Cardiac septum (tissue), 1 donor: Measurements from ENCODE around the gene CPNE4. TPM values are rescaled to one million over a fixed set of nuclear protein-coding genes. Genes with fewer than 3 reads are reported as not detected.

Experiments
- DNase-seq: peaks from one replicate; pipeline ENCODE4 v3.0.0-alpha.2; 2020; ENCODE audit warnings: low spot score
- intact Hi-C: fragments of 100-400 bp; cut with DNase I; formaldehyde crosslinking; loops from one replicate; pipeline ENCODE4 v1.14.0; 2022
- total RNA-seq: library from RNA; stranded (reverse); fragmentation: NEBNext Ultra II Directional; extraction: Animal tissue kit (Norgen Biotek cat#: 25700); gene quantifications from one replicate; pipeline ENCODE4 v1.2.1, GENCODE V29; 2021
- donor health status: DM: no; HTN: no; CAD: no.

The CPNE4 gene
- total RNA-seq, 1 donor from 2014 or later, result 7.4 TPM

GRCh38 chr3:131586277-131586676, 448.5 kb downstream of the CPNE4 start:
- no peak for DNase-seq
- intact Hi-C loops, result no loop called here

DNA sequence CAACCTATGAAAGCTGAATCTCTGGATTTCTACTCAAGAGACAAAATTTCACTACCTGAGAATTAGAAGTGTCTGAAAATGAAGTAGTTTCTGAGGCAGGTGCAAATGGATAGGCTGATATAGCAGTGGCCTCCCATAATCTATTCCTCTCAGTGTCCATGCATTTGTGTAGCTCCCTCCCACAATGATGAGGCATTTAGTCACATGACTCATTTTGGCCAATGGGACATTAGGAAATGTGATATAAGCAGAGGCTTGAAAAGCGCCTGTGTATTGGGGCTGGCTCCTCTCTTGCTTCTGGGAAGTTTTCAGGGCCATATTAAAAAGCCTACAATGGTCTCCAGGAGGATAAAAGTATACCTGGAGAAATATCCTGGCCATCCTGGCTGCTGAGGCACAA, 452.4 kb downstream of the CPNE4 start:
- DNase-seq, result no peak
- intact Hi-C loops, result no loop called here

DNA sequence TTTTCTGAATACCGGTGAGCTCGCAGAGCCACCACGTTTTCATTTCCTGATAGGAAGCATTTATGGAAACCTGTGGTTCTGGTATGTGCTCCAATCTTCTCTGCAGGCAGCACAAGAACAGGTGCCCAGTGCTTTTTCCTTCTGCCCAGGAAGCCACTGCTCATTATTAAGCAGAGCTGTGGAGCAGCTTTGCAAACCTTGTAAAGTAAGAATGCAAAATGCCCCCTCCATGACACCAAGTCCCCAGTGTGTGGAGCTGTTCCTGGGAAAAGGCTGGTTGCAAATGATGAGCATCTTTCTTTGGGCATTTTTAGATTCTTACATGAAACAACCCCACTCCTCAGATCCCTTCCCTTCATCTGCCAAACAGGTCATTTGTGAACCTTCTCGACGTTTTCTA, 466.4 kb downstream of the CPNE4 start:
- DNase-seq, result no peak
- intact Hi-C loops, result no loop called here

GRCh38 chr3:131564812-131565211, 470.0 kb downstream of the CPNE4 start:
- intact Hi-C loops, result no loop called here

GRCh38 chr3:131561511-131561910, 473.3 kb downstream of the CPNE4 start:
- intact Hi-C loops, result no loop called here
- no peak for DNase-seq

More at GRCh38 chr3:131564812-131565211, 470.0 kb downstream of the CPNE4 start:
- DNase-seq, result no peak

GRCh38 chr3:131560795-131561194, 474.0 kb downstream of the CPNE4 start:
- intact Hi-C loops, result no loop called here
- no peak for DNase-seq

GRCh38 chr3:131555456-131555855, 479.4 kb downstream of the CPNE4 start:
- intact Hi-C loops, result no loop called here
- no peak for DNase-seq

DNA sequence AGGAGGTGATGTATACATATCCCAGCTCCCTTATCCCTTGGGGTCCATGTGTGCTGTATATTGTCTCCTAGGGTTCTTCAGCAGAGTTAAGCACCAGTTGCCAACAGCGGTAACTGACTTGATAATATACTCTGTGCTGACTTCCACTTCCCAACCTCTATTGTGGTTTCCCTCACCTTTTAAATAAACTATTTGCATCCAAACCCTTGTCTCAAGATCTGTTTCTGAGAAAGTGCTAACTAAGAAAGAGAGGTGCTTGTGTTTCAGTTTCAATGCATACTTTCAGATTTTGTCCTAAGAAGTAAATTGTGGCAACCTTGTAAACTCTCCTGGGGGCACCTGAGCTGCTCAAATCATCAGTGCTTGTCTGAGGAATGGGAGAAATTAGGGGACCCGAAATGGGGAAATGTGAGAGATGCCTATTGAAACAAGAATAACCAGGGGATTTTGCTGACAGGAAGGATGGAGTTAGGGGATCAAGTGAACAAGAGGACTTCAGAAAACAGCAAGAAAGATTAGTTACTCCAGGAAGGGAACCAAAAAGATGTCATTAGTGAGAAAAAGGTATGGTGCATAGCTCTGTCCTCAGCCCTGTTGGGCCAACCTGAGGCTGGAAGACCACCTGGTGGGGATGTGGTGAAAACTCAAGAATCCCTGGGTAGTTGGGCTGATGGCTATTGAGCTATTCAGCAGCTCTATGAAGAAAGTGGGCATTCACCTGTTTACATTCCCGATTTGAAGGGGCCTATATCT, 481.1 kb downstream of the CPNE4 start:
- intact Hi-C loops, result no loop called here
- DNase-seq, result no peak

DNA sequence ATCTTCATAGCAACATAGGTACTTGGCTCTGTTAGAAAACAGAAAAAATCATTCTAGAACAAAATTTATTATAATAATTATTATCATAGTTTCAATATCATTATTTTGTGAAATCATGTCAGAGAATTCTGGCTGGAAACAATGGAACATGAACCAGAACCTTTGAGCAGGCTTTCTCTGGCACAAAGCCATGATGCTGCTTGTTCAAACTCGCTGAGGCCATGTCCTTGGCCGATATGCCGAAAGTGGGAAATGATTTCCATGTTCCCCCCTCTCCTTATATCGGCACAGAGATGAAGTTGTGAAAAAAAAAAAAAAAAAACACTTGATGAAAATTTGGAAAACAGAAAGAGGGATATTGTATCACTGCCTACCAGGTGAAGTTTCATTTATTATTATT, 483.1 kb downstream of the CPNE4 start:
- intact Hi-C loops, result no loop called here
- DNase-seq, result no peak

DNA sequence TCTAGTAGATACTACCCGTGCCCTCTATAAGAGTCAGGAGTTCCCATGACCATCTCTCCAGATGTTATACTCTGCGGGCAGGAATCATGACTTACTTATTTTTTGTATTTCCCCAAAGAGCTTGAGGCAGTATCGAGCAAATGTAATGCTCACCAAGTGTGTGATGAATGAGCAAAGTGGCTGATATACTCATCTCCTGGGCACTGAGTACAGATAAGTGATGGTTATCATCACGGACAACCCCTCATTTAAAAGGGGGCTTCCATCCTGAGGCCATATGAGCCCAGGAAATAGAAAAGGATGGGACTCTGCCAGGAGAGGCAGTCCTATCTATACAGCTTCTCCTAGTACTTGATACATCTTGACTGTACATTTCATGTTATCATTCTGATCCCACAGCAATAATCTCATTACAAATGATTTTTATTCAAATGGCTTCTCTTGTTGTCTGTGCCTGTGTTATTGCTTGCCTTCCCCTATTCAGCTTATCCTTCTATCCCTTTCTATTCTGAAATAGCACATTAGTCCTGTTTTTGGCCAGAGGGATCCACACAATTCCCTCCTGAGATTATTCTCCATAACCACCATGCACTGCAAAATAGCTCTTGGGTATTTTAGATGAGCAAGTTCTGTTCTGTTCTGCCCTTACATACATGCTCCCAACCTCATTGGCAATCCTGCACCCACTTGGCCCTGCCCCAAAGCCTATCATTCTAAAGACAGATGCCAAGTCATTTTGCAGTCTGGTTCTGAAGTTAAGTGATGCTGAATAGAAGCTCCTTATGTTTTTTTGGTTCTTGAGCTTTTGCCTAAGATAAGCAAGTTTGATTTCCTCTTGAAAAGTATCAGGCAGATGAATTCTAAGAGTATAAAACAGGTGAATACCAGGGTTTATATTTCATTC, 484.0 kb downstream of the CPNE4 start:
- DNase-seq, result no peak
- intact Hi-C loops, result no loop called here

DNA sequence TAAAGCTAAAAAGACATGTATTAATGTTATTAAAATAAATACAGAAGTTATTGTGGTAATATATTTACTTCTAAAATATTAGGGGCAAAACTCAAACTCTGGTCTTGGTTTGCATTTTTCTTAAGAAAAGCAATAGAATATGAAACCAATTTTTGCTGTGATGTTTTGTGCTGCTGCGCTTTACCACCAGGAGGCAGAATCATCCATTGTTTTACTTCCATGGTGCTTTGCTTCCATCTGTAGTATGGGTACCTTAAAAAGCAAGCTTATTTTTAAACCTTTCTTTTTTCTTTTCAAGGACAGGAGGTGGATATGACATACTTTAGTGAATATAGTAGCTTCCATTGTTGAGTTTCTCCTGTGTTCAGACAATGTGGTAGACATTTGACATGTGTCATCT, 485.5 kb downstream of the CPNE4 start:
- DNase-seq, result no peak
- intact Hi-C loops, result loop anchor here (10.0 kb wide), 2 partner anchors 245 to 475 kb away; no protein-coding TSS in a partner anchor

DNA sequence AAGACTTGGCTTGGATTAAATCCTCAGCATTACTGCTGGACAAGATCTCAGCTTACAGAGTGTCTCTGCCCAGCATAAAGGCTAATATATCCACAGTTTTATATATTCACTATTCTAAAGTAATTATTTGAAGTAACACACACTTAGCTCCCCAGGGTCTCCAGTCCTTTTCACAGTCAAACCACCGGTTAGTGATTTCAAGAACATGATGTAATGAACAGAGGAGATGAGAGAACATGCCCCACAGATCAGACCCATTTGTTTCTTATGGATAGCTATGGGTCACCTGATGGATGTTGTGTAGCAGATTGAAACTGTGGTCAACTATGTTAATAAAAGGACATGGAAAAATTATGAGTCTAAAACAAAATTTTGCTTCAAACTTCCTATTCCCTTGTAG, 487.2 kb downstream of the CPNE4 start:
- no peak for DNase-seq
- intact Hi-C loops, result loop anchor here (10.0 kb wide), 2 partner anchors 247 to 477 kb away; no protein-coding TSS in a partner anchor

DNA sequence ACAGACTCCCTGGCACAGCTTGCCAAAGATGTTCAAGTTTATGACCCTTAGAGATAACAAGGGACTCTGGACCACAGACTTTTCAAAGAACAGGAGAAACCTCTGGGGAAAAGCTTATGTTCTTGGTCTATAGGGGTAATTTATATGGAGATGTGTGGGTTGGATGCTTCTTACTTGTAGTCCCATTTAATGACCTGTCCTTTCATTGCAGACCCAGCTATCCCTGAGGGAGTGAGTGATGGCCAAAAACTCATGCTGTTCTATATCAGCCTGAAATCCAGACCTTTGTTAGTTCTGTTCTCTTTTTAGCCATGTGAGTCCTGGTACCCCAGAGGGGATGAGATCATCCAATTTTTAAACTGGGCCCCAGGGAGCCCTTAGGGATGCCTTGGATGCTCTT, 488.4 kb downstream of the CPNE4 start:
- intact Hi-C loops, result loop anchor here (10.0 kb wide), 2 partner anchors 248 to 478 kb away; no protein-coding TSS in a partner anchor

GRCh38 chr3:131544557-131544956, 490.3 kb downstream of the CPNE4 start:
- no peak for DNase-seq
- intact Hi-C loops, result loop anchor here (10.0 kb wide), 2 partner anchors 250 to 480 kb away; no protein-coding TSS in a partner anchor

More for the DNA sequence above, 488.4 kb downstream of the CPNE4 start:
- no peak for DNase-seq

GRCh38 chr3:131543714-131544113, 491.1 kb downstream of the CPNE4 start:
- peak; percentile 83 for DNase-seq

DNA sequence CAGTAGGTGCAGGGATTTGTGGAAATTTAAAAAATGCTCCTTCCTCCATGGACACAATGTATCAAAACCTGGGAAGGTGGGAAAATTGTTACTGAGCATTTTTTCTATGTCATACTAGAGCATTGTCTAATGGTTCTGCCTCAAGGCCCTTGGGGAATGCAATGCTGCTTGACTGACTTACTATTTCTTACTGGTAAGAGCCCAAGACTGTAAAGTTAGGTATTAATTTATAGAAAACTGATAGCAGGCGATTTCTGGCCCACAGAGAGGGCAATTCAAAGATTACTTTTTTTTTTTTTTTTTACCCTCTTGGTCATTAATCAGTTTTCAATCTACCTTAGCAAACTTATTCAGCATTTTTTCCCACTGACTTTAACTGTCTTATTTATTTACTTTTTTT, 493.5 kb downstream of the CPNE4 start:
- intact Hi-C loops, result loop anchor here (10.0 kb wide), 2 partner anchors 254 to 484 kb away; no protein-coding TSS in a partner anchor
- no peak for DNase-seq

More at GRCh38 chr3:131543714-131544113, 491.1 kb downstream of the CPNE4 start:
- intact Hi-C loops, result loop anchor here (10.0 kb wide), 2 partner anchors 251 to 481 kb away; no protein-coding TSS in a partner anchor

DNA sequence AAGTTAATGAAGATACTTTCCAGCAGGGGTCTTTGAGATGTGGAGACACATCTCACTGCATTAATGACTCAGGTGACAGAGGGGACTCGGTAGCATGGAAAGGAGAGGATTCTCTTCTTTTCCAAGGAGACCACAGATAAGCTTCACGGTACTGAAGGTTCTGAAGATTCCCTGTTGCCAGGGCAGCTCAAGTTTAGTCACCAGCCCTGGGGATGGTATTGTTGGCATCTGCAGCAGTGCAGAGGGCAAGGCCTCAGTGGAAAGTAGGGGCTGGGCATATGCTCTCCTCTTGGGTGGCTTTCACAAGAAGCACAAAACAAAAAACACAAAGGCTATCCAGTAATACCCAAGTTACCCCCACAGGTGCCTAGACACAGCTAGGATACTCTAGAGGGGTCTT, 494.0 kb downstream of the CPNE4 start:
- no peak for DNase-seq
- intact Hi-C loops, result loop anchor here (10.0 kb wide), 2 partner anchors 254 to 484 kb away; no protein-coding TSS in a partner anchor

- intact Hi-C loops, result loop anchor here (10.0 kb wide), 2 partner anchors 255 to 485 kb away; no protein-coding TSS in a partner anchor
Measured at GRCh38 chr3:131540143-131540542, 494.7 kb downstream of the CPNE4 start.

DNA sequence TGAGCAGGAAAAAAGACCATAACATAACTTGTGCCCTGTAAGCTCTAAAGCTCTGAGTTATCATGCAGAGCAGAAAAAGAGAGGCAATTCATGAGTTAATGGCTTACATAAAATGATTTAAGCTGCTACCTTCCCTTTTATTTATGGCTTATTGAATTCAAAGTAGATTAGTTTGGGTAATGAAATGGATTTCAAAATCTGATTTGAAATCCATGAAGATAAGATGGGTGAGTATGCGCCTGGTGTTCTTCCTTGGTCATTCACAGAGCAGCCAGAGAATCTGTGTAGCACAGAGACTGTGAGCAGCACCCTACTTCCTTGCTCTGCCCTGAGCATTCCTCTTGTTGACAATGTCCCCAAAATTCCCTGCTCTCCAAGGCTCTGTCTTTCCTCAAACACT, 495.8 kb downstream of the CPNE4 start:
- intact Hi-C loops, result no loop called here
- DNase-seq, result no peak

More at GRCh38 chr3:131540143-131540542, 494.7 kb downstream of the CPNE4 start:
- no peak for DNase-seq

DNA sequence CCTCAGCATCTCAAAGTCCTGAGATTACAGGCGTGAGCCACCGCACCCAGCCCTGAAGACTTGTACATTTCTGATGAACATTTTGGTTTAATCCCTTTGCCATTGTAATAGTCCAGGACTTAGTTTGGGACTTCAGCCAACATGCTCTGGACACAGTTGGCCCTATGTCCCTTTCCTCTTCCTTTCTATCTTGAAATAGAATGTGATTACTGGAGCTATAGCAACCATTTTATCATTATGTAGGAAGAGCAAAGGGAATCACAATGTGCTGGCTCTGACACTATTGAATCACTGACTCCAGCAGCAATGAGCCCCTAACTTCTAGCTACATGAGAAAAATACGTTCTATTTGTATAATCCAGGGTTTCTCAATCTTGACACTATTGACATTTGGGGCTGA, 497.3 kb downstream of the CPNE4 start:
- intact Hi-C loops, result no loop called here
- DNase-seq, result no peak
